Adrenal gland (tissue), 12 donors: ENCODE results near the gene CACTIN. TPM values are rescaled to one million over a fixed set of nuclear protein-coding genes. Genes with fewer than 3 reads are reported as not detected.
A peak's percentile ranks its signal among the peaks of the same experiment; 100 is the strongest.
"Not testable (repeated sequence)": the region's sequence is repeated elsewhere in the genome, so short reads cannot be mapped to it uniquely, and the experiment has no call there.

Experiments
- DNase-seq, 7 donors: peaks; one replicate each; pipeline ENCODE4 v3.0.0-alpha.2; 2019 to 2020
- H3K27ac ChIP-seq, 5 donors: fragments of 200-600 bp; sonication (generic) in 4 of 5; 1 replicate in 3 of 5; 2 replicates in 2 of 5; pipeline versions ENCODE4 v1.5.1 to v1.8.0; 2016 to 2020; ENCODE audit warnings: mild to moderate bottlenecking in 1 of 5
- H3K27me3 ChIP-seq: fragments of 200-600 bp; 2 replicates; pipeline ENCODE4 v1.8.0; 2021
- H3K36me3 ChIP-seq, 2 donors: fragments of 200-600 bp; replicated peaks in 1 of 2; 1 replicate in 1 of 2; 2 replicates in 1 of 2; pipeline versions ENCODE4 v1.5.1 to v1.8.0; 2018 to 2022
- H3K4me1 ChIP-seq, 2 donors: fragments of 200-600 bp; replicated peaks in 1 of 2; 1 replicate in 1 of 2; 2 replicates in 1 of 2; pipeline versions ENCODE4 v1.5.1 to v1.8.0; 2018 to 2021
- H3K4me3 ChIP-seq, 4 donors: fragments of 200-600 bp; sonication (generic) in 3 of 4; one replicate each; pipeline ENCODE4 v1.5.1; 2016 to 2018
- H3K9me3 ChIP-seq, 3 donors: fragments of 200-600 bp; sonication (generic) in 1 of 3; replicated peaks in 1 of 3; 1 replicate in 2 of 3; 2 replicates in 1 of 3; pipeline versions ENCODE4 v1.5.1 to v1.8.0; 2016 to 2021
- CTCF ChIP-seq, 6 experiments: fragments of 450-650 bp in 4 of 6; fragments of 200-600 bp in 2 of 6; sonication (generic) in 1 of 6; IDR thresholded peaks; 1 replicate in 5 of 6; 2 replicates in 1 of 6; pipeline versions ENCODE4 v1.5.1 to v1.8.0; 2016 to 2021; ENCODE audit warnings: antibody characterized with exemption in 6 of 6, mild to moderate bottlenecking in 2 of 6, moderate library complexity in 1 of 6
- POLR2A ChIP-seq, 2 donors: fragments of 450-650 bp; IDR thresholded peaks; one replicate each; pipeline ENCODE4 v1.6.1; 2017; ENCODE audit warnings: antibody characterized with exemption in 2 of 2, mild to moderate bottlenecking in 2 of 2, moderate library complexity in 1 of 2
- WGBS, 4 donors: extraction: QIAGEN DNeasy Blood & Tissue Kit in 2 of 4; methylation state at CpG; one replicate each; pipeline versions ENCODE4 v1.1.5 to v1.1.7; 2013 to 2017; 5-methylcytosine and 5-hydroxymethylcytosine counted together
- intact Hi-C, 2 donors: fragments of 100-400 bp; cut with DNase I; formaldehyde crosslinking; loops; one replicate each; pipeline versions ENCODE4 v1.14.1 to v1.15.0; 2022 to 2023
- polyA plus RNA-seq, 3 donors: library from polyadenylated mRNA; stranded (reverse); fragments of 200-250 nt in 2 of 3; fragments of 350-450 nt in 1 of 3; fragmentation: Illumina TruSeq in 1 of 3; extraction: RNeasy Lipid Tissue Mini Kit (QIAGEN cat#74804) in 1 of 3; gene quantifications; one replicate each; pipeline ENCODE4 v1.2.3, GENCODE V29; 2013 to 2014
- total RNA-seq, 9 donors: library from RNA; depleted of rRNA in 4 of 9; stranded (reverse); fragments of >200 nt in 4 of 9; fragments of 120-200 nt in 1 of 9; fragmentation: NEBNext Ultra II Directional in 1 of 9; extraction: Animal tissue kit (Norgen Biotek cat#: 25700) in 1 of 9; gene quantifications; one replicate each; pipeline versions ENCODE4 v1.1.0 to v1.2.4, GENCODE V29; 2013 to 2023
- donor health status: healthy with polysubstance abuse.
- donor health status: Bipolar disorder and iron deficiency.
- donor health status: DM: yes; HTN: yes; CAD: no.
- donor health status: DM: no; HTN: no; CAD: no.
- donor health status: DM: no; HTN: no; CAD: no.
- donor health status: DM: yes; HTN: yes; CAD: no.

CACTIN gene
- total and polyA plus RNA-seq, 12 donors, result 5.0 to 78.4 (median 22.3) TPM

GRCh38 chr19:3586707-3587346 is 39.8 kb downstream of the CACTIN start:
- H3K27me3 ChIP-seq, result peaks cover 9% of the 10 kb centered on the region
- no peak overlapping the region for H3K4me3 ChIP-seq
- H3K27ac ChIP-seq, result no peak overlapping the region
- TF ChIP-seq POLR2A (IDR thresholded peaks at IDR 0.05), result no peak
- no peak for TF ChIP-seq CTCF (IDR thresholded peaks at IDR 0.05)
- no peaks in the 10 kb centered on the region for H3K9me3 ChIP-seq
- H3K36me3 ChIP-seq, result no peaks in the 10 kb centered on the region
- peaks cover 0 to 3% of the 10 kb centered on the region in 2 donors for H3K4me1 ChIP-seq
- intact Hi-C loops, result no loop called here
- peak in 1 of 7 donors; percentile 47 for DNase-seq
- WGBS, 4 donors, result 58 to 72% (median 68%) methylated on average over 15 to 31 of the region's 31 CpGs

GRCh38 chr19:3586127-3586626 is 40.4 kb downstream of the CACTIN start:
- Histone ChIP-seq H3K4me1 (peaks cover 0 to 3% of the 10 kb centered on the region in 2 donors), H3K36me3 (no peaks in the 10 kb centered on the region), H3K4me3 (peak overlapping the region in 1 of 4 donors; percentile 49), H3K27me3 (peaks cover 9% of the 10 kb centered on the region), H3K9me3 (no peaks in the 10 kb centered on the region), H3K27ac (no peak overlapping the region)
- intact Hi-C loops, result no loop called here
- no peak for DNase-seq
- no peak for TF ChIP-seq POLR2A (IDR thresholded peaks at IDR 0.05)
- TF ChIP-seq CTCF (IDR thresholded peaks at IDR 0.05), result peak; percentile 20 to 62 (median 46)
- 0 to 37% (median 23%) methylated on average over 1 to 16 of the region's 16 CpGs for WGBS, 4 donors

DNA sequence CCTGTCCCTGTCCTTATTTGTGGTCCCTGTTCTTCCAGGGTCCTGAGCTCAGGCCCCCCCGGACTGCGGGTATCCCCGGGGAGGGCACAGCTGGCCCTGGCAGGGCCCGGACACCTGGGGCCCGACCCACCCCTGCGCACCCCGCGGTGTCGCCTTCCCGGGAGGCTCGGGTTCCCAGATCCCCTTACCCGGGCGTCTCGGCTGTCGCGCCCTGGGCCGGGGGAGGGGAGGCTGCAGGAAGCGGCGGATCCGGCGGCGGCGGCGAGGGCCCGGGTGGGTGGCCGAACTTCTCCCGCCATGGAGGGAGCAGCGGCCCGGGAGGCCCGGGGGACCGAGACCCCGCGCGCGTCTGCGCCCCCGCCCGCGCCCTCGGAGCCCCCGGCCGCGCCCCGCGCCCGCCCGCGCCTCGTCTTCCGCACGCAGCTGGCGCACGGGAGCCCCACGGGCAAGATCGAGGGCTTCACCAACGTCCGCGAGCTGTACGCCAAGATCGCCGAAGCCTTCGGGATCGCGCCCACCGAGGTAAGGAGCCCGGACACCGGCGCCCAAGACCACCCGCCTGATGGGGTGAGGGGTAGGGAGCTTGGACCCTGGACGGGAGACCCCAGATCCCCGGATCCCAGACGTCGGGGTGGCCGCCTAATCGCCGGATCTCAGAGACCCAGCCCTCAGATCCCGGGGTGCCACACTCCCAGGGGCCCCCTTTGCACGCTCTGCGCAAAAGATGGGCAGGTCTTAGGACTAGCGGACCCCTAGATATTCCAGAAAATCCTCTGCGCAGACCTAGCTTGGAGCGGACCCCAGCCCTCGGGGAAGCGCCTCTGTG is 41.1 kb downstream of the CACTIN start, which contains the start of gene GIPC3:
TSS of gene GIPC3 (plus strand) at position 178 of the 826 bp plus-strand sequence. CDS start at position 298, 120 bp downstream.
- DNase-seq, result no peak
- 0 to 5% (median 4%) methylated on average over 12 to 84 of the region's 84 CpGs; no CpG with 5 or more reads in 1 of the 4 donors for WGBS, 4 donors
- Histone ChIP-seq H3K36me3 (no peaks in the 10 kb centered on the region), H3K4me1 (peaks cover 0 to 7% of the 10 kb centered on the region in 2 donors), H3K27me3 (peaks cover 9% of the 10 kb centered on the region), H3K27ac (peak within 1 kb of the TSS in 1 of 5 donors; percentile 14), H3K9me3 (no peaks in the 10 kb centered on the region), H3K4me3 (peak within 1 kb of the TSS in 1 of 4 donors; percentile 49)
- no peak for TF ChIP-seq CTCF (IDR thresholded peaks at IDR 0.05)
- TF ChIP-seq POLR2A (IDR thresholded peaks at IDR 0.05), result no peak
- intact Hi-C loops, result no loop called here

DNA sequence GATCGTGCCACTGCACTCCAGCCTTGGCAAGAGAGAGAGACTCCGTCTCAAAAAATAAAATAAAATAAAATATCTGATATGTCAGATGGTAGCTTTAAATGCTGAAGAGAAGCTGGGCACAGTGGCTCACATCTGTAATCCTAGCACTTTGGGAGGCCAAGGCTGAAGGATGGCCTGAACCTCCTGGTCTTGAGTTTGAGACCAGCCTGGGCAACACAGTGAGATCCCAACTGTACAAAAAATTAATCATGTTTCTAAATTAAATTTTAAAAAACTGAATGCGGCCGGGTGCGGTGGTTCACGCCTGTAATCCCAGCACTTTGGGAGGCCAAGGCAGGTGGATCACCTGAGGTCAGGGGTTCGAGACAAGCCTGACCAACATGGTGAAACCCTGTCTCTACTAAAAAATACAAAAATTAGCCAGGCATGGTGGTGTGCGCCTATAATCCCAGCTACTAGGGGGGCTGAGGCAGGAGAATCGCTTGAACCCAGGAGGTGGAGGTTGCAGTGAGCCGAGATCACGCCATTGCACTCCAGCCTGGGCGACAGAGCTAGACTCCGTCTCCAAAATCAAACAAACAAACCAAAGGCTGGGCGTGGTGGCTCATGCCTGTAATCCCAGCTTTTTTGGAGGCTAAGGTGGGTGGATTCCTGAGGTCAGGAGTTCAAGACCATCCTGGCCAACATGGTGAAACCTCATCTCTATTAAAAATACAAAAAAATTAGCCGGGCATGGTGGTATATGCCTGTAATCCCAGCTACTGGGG is 42.4 kb downstream of the CACTIN start:
- H3K9me3 ChIP-seq, intact Hi-C loops, DNase-seq, H3K4me3 ChIP-seq, H3K36me3 ChIP-seq, H3K27me3 ChIP-seq, H3K27ac ChIP-seq: not testable (repeated sequence)
- H3K4me1 ChIP-seq, result peaks cover 0 to 16% of the 10 kb centered on the region in 2 donors
- WGBS, 4 donors, result 77 to 87% (median 81%) methylated on average over 15 of the region's 15 CpGs

GRCh38 chr19:3581792-3582191 is 44.8 kb downstream of the CACTIN start:
- H3K4me3 ChIP-seq, intact Hi-C loops, DNase-seq, H3K27me3 ChIP-seq, H3K9me3 ChIP-seq, H3K36me3 ChIP-seq: not testable (repeated sequence)
- Histone ChIP-seq H3K4me1 (peaks cover 0 to 17% of the 10 kb centered on the region in 2 donors), H3K27ac (peak overlapping the region in 1 of 5 donors; percentile 29)
- WGBS, 4 donors, result 89 to 100% (median 89%) methylated on average over 1 to 4 of the region's 4 CpGs
